Stimulated activated CD4-positive, alpha-beta T cell treated with anti-CD3 and anti-CD28 coated beads, Interleukin-1b, Interleukin-23, amount 100 ng/mL, for 1 hour (primary cell): Measurements from ENCODE around the gene TMIGD1.
"Not testable (repeated sequence)": the region's sequence is repeated elsewhere in the genome, so short reads cannot be mapped to it uniquely, and the experiment has no call there.

Source experiments
- DNase-seq, 2 donors: peaks; one replicate each; pipeline ENCODE4 v3.0.0-alpha.2; 2020; ENCODE audit warnings: low read depth in 2 of 2

TMIGD1 gene

DNA sequence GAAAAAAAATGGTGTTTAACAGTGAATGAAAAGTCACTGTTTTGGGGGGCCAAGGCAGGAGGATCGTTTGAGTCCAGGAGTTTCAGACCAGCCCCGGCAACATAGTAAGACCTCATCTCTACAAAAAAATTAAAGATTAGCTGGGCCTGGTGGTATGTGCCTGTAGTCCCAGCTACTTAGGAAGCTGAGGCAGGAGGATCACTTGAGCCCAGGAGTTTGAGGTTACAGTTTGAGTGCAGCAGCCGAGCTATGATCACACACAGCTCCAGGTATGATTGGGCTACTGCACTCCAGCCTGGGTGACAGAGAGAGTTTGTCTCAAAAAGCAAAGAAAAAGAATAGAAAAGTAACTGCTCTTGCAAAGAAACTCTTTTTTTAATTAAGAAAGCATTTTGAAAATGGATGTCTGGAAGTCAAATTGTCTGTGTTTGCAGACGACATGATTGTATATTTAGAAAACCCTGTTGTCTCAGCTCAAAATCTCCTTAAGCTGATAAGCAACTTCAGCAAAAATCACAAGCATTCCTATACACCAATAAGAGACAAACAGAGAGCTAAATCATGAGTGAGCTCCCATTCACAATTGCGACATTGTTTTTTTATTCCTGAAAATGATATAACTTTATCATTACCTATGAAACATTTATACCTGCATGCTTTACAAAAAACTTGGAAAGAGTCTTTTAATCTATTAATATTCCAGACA, 24.4 kb upstream of the TMIGD1 start:
- DNase-seq: no peak

DNA sequence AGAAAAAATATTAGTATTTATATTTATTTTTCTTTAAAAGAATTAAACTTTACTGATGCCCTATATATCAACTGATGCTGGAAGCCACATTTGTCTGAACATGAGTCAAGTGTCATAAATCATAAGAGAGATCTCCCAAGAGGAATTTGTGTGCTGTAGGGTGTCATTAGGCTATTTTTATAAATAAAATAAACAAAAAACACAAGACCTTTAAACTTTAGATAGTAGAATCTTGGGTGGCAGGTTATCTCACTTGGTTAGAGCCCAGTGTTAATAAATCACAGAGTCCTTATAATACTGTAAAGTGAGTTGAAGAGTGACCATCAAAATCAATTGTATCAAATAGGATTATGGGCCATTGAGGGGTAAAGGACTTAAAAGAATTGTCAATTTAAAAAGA, 23.6 kb upstream of the TMIGD1 start:
- no peak for DNase-seq

DNA sequence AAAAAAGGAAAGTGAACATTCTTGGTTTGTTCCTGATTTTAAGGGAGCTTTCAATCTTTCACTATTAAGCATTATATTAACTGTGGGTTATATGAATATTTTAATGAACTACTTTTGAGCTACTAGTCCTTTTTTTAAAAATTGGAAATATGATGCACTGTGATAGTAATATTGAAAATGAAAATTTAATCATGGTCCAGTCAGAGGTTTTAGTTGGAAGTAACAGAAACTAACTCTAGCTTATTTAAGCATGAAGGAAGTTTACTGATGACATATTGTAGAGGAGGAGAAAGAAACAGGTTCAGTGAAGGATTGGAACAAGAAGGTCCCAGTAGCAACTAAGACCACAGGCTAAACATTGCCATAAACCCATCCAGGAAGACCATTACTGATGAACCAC, 20.8 kb upstream of the TMIGD1 start:
- no peak for DNase-seq

- DNase-seq: no peak
Measured at GRCh38 chr17:30352240-30352814, 18.5 kb upstream of the TMIGD1 start.

DNA sequence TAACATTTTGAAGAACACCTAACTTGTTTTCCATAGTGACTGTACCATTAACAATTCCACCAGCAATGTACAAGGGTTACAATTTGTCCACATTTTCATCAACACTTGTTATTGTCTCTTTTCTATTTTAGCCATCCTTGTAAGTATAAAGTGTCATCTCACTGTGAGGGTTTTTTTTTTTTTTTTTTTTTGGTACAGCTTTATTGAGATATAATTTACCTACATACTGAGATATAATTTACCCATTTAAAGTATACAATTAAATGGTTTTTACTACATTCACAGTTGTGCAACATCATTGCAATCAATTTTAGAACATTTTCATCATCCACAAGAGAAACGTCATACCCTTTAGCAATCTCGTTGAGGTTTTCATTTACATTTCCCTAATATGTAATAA, 17.9 kb upstream of the TMIGD1 start:
- DNase-seq: no peak

DNA sequence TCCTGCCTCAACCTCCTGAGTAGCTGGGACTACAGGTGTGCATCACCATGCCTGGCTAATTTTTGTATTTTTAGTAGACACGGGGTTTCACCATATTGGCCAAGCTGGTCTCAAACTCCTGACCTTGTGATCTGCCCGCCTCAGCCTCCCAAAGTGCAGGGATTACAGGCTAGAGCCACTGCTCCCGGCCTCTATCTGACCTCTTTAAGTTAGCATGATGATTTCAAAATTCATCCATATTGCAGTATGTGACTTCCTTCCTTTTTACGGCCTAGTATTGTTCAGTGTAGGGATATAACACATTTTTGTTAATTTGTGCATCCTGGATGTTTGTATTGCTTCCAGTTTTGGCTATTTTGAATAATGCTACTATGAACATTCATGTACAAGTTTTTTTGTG, 17.4 kb upstream of the TMIGD1 start:
- DNase-seq: not testable (repeated sequence)

DNA sequence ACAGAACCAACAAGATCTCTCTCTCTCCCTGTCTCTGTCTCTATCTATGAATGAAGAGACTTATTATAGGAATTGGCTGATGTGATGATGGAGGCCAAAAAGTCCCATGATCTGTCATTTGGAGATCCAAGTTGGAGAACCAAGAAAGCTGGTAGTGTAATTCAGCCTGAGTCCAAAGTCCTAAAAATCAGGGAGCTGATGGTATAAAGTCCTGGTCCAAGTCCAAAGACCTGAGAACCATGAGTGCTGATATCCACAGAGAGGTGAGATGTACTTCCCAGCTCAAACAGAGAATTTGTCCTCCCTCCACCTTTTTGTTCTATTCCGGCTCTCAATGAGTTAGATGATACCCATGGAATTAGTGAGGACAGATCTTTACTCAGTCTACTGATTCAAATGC, 15.4 kb upstream of the TMIGD1 start:
- no peak for DNase-seq

- DNase-seq: no peak
Measured at GRCh38 chr17:30347488-30347887, 13.6 kb upstream of the TMIGD1 start.

DNA sequence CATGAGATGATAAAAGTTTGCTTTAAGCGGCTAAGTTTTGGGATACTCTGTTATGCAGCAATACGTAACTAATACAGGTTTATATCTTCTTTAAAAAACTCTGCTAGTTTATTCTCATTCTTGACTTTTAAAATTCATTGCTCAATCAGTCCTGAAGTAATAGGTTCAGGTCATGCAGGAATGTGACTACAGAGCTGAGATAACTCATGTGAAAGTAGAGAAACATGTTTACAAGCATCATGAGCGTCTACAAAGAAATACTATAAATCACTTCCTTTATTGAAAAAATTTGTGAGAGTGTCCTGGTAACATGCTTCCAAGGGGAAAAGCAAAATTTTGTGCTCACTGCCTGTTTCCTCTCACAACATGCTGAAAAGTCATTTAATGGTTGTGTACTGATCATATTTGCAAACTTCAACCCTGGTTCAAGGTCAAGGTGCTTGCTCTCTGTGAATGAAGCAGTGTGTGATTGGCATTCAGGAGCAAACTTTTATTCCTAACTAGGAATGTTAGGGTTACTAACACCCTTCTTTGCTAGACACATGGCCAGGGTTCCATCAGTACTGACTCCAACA, 12.5 kb upstream of the TMIGD1 start:
- no peak for DNase-seq

DNA sequence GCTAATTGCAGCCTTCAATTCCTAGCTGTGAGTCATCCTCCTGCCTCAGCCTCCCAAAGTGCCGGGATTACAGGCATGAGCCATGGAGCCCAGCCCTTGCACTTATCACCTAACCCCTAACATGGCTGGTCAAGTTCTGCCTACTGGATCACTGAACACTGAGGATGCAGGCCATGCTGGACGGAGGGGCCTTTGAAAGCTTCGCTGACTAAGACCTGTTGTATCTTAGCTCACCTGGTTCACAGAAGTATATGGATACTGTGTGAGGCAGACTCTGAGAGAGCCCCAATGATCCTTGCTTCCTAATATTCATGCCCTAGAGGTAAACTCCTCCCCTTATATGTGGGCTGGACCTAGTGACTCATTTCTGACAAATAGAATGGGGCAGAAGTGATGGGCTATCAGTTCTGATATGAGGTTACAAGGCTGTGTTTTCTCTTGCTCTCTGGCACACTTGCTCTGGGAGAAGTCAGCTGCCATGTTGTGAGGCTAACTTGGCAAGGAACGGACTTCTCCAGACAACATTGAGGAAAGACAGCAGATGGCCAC, 11.7 kb upstream of the TMIGD1 start:
- DNase-seq: no peak

DNA sequence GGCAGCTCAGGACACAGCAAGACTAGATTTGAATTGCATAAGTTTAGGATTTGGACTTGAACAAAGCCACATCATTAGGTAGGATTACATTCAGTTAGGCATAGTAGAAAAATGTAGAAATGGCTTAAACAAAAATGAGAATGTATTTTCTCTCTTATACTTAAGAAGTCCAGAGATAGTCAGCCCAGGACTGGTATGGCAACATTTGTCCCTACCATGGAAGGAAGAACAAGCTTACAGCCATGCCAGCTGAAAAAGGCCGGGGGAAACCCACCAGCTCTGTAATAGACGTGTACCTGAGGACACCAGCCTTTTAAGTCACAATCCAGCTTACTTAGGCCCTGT, 11.2 kb upstream of the TMIGD1 start:
- DNase-seq: no peak

DNA sequence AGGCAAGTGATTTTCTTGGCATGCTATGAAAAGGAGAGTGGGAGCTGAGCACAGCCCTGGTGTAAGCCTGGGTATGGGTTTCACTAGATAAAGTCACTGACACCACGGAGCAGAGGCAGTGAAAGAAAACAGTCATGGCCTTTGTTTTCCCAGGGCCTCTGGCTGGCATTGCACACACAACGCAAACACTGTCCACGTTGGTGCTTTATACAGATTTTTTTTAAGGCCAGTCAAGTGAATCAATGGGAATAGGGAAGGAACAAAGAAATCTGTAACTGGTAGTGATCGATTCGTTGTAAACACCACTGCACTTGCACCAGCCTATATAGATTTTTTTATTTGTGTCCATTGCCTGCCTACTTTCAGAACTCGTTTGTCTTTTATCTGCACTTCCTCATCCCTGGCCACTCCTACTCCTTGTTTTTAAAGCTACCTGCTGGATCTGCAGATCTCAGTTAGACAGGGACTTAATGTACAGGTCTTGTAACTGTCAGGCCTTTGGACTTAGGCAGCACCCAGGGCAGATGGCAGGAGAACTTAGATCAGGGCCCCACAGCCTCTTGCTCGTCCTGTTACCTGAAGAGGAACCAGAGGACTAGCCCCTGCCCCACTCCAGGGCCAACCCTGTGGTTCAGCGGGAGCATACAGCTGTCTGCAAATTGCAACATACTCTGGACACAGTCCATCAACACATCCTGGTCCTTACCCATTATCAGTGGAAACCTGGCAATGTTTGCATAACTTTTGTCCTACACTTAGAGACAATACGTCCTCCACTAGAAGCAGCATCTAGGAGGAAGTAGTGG, 10.6 kb upstream of the TMIGD1 start:
- no peak for DNase-seq

- no peak for DNase-seq
Measured at GRCh38 chr17:30343796-30344195, 9.9 kb upstream of the TMIGD1 start.

GRCh38 chr17:30343244-30343643, 9.4 kb upstream of the TMIGD1 start:
- not testable (repeated sequence) for DNase-seq

GRCh38 chr17:30341703-30342249, 7.9 kb upstream of the TMIGD1 start:
- DNase-seq: no peak

- DNase-seq: no peak
Measured at GRCh38 chr17:30340801-30341356, 7.0 kb upstream of the TMIGD1 start.

- DNase-seq: no peak
Measured at GRCh38 chr17:30339086-30339485, 5.2 kb upstream of the TMIGD1 start.

- no peak for DNase-seq
Measured at GRCh38 chr17:30337393-30337999, 3.6 kb upstream of the TMIGD1 start.

- DNase-seq: peak; percentile 24 to 29
Measured at GRCh38 chr17:30336369-30337171, 2.7 kb upstream of the TMIGD1 start.

- no peak for DNase-seq
Measured at GRCh38 chr17:30334421-30334820, 564 bp upstream of the TMIGD1 start.
